ENCODE measurements around the gene SPDL1.
"Not testable (repeated sequence)": the region's sequence is repeated elsewhere in the genome, so short reads cannot be mapped to it uniquely, and the experiment has no call there.

Gene SPDL1

GRCh38 chr5:169574134-169574646, 9.4 kb upstream of the SPDL1 start:
- no peak for DNase-seq (ENCODE audit: low read depth)

- DNase-seq (ENCODE audit: low read depth), result no peak
Measured at GRCh38 chr5:169576181-169576598, 7.4 kb upstream of the SPDL1 start.

- DNase-seq (ENCODE audit: low read depth), result no peak
Measured at GRCh38 chr5:169577951-169578350, 5.6 kb upstream of the SPDL1 start.

- no peak for DNase-seq (ENCODE audit: low read depth)
Measured at GRCh38 chr5:169580964-169581363, 2.6 kb upstream of the SPDL1 start.

GRCh38 chr5:169581580-169582227, 1.9 kb upstream of the SPDL1 start:
- peak; percentile 41 for DNase-seq (ENCODE audit: low read depth)

- no peak for DNase-seq (ENCODE audit: low read depth)
Measured at GRCh38 chr5:169583101-169583423, 511 bp upstream of the SPDL1 start.

- DNase-seq (ENCODE audit: low read depth), result no peak
Measured at GRCh38 chr5:169584998-169585451, 1.5 kb downstream of the SPDL1 start.

GRCh38 chr5:169590602-169591001, 7.0 kb downstream of the SPDL1 start:
- DNase-seq (ENCODE audit: low read depth), result no peak

GRCh38 chr5:169591636-169592035, 8.1 kb downstream of the SPDL1 start:
- DNase-seq (ENCODE audit: low read depth), result no peak

GRCh38 chr5:169592937-169593650, 9.5 kb downstream of the SPDL1 start:
- DNase-seq (ENCODE audit: low read depth), result no peak

GRCh38 chr5:169595172-169595820, 11.7 kb downstream of the SPDL1 start:
- DNase-seq (ENCODE audit: low read depth), result no peak

- DNase-seq (ENCODE audit: low read depth), result no peak
Measured at GRCh38 chr5:169599451-169599850, 15.9 kb downstream of the SPDL1 start.

GRCh38 chr5:169602535-169602934, 19.0 kb downstream of the SPDL1 start:
- DNase-seq (ENCODE audit: low read depth), result no peak

GRCh38 chr5:169606279-169606678, 22.7 kb downstream of the SPDL1 start:
- no peak for DNase-seq (ENCODE audit: low read depth)

GRCh38 chr5:169607882-169608281, 24.3 kb downstream of the SPDL1 start:
- no peak for DNase-seq (ENCODE audit: low read depth)

- no peak for DNase-seq (ENCODE audit: low read depth)
Measured at GRCh38 chr5:169609716-169610115, 26.1 kb downstream of the SPDL1 start.

GRCh38 chr5:169610606-169611005, 27.0 kb downstream of the SPDL1 start:
- DNase-seq (ENCODE audit: low read depth), result no peak

- DNase-seq (ENCODE audit: low read depth), result no peak
Measured at GRCh38 chr5:169615561-169615960, 32.0 kb downstream of the SPDL1 start.

- not testable (repeated sequence) for DNase-seq (ENCODE audit: low read depth)
Measured at GRCh38 chr5:169624307-169624706, 40.7 kb downstream of the SPDL1 start.

GRCh38 chr5:169626779-169627178, 43.2 kb downstream of the SPDL1 start:
- no peak for DNase-seq (ENCODE audit: low read depth)

GRCh38 chr5:169627551-169627950, 44.0 kb downstream of the SPDL1 start:
- DNase-seq (ENCODE audit: low read depth), result no peak

- DNase-seq (ENCODE audit: low read depth), result no peak
Measured at GRCh38 chr5:169628892-169629291, 45.3 kb downstream of the SPDL1 start.
